Effector memory CD4-positive, alpha-beta T cell (primary cell): ENCODE results near the gene INPP5K.
"Not testable (repeated sequence)": the region's sequence is repeated elsewhere in the genome, so short reads cannot be mapped to it uniquely, and the experiment has no call there.

ENCODE experiments used
- DNase-seq, 3 donors: peaks; one replicate each; pipeline ENCODE4 v3.0.0-alpha.2; 2020
- H3K27ac ChIP-seq: 2 replicates; pipeline ENCODE4 v1.7.0; 2013; ENCODE audit warnings: mild to moderate bottlenecking, low read length, moderate library complexity; ENCODE audit not compliant: insufficient read depth, poor library complexity, severe bottlenecking
- H3K27me3 ChIP-seq: replicated peaks from 2 replicates; pipeline ENCODE4 v1.7.0; 2013; ENCODE audit warnings: mild to moderate bottlenecking, low read length; ENCODE audit not compliant: insufficient read depth, control insufficient read depth, poor library complexity, severe bottlenecking
- H3K36me3 ChIP-seq: 2 replicates; pipeline ENCODE4 v1.7.0; 2013; ENCODE audit warnings: mild to moderate bottlenecking, low read length, moderate library complexity; ENCODE audit not compliant: control insufficient read depth, insufficient read depth
- H3K4me1 ChIP-seq: 2 replicates; pipeline ENCODE4 v1.7.0; 2013; ENCODE audit warnings: low read length, mild to moderate bottlenecking; ENCODE audit not compliant: control insufficient read depth, insufficient read depth, poor library complexity, severe bottlenecking
- H3K4me3 ChIP-seq: 2 replicates; pipeline ENCODE4 v1.7.0; 2013; ENCODE audit warnings: low read length, low read depth, mild to moderate bottlenecking; ENCODE audit not compliant: insufficient read depth, poor library complexity, severe bottlenecking
- H3K9me3 ChIP-seq: 2 replicates; pipeline ENCODE4 v1.7.0; 2013; ENCODE audit warnings: mild to moderate bottlenecking, low read length, moderate library complexity; ENCODE audit not compliant: control insufficient read depth

The INPP5K gene

DNA sequence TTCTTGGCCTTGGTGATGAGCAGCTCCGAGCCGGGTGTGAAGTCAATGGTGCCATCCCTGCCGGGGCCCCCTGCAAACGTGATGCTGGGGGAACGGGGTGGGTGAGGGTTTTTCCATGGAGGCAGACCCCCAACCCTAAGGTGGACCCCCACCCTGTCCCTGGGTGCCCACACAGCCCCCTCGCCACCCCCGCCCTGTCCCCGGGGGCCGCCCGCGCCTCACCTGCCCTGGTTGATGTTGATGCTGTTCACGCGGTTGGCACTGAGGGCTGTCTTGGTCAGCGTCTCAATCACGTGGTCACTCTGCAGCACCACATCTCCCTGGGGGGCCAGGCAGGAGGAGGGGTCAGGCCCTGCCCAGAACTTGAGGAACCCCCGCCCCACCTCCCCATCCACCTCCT, 49.2 kb downstream of the INPP5K start:
- H3K4me1 ChIP-seq, result peaks cover 13% of the 10 kb centered on the region
- no peak overlapping the region for H3K27ac ChIP-seq
- H3K36me3 ChIP-seq, result peaks cover 24% of the 10 kb centered on the region
- no peaks in the 10 kb centered on the region for H3K9me3 ChIP-seq
- DNase-seq, result no peak
- no peaks in the 10 kb centered on the region for H3K27me3 ChIP-seq
- no peak overlapping the region for H3K4me3 ChIP-seq

DNA sequence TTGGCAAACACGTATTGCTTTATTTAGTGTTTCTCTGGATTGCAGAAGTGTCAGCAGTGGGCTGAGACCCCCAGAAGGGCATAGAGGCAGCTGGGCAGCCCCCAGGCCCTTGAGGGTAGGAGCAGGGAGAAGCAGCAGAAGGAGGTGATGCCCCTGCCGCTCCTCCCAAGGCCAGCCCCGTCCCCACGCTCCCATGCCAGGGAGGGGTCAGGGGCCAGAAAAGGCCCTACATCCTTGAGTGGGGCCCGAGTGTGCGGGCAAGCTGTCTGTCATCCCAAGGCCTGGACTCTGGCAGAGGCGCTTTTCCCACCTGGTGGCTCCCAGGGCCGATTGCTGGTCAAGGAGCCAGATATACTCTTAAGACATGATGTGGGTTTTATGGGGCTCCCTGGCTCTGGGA, 52.2 kb downstream of the INPP5K start:
- peaks cover 17% of the 10 kb centered on the region for H3K4me1 ChIP-seq
- H3K27me3 ChIP-seq, result no peaks in the 10 kb centered on the region
- peaks cover 19% of the 10 kb centered on the region for H3K36me3 ChIP-seq
- no peaks in the 10 kb centered on the region for H3K9me3 ChIP-seq
- DNase-seq, result no peak
- no peak overlapping the region for H3K4me3 ChIP-seq
- H3K27ac ChIP-seq, result no peak overlapping the region

DNA sequence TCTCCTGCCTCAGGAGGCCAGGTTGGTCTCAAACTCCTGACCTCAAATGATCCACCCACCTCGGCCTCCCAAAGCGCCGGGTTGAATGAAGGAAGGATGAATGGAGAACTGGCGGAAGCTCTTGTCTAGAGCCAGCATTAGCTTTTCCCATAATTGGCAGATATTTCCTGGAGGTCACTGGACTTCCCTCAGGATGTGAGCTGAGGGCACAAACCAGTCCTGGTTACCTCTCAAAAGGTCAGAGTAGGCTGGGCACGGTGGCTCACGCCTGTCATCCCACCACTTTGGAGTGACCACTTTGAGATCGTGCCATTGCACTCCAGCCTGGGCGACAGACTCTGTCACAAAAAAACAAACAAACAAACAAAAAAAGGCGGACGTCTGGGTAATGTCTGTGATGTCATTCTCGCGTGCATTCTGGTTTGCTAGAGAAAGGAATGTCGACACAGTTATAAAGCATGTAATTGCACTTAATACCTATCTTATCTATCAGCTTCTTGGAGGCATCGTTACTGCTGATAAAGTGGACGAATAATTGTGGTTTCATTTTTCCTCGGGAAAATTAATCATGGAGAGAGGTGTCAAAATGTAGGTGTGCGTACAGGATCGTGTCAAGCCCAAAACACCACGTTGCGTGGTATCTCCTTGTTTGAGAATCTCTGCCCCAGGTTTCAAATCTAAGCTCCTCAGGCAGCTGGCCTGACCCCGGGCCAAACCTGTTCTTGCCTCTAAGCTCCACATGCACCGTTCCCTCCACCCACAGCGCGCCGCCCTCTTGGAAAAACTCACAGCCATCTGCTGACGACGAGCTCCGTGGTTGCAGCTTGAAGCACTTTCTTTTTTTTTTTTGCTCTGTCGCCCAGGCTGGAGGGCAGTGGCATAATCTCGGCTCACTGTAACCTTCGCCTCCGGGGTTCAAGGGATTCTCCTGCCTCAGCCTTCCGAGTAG, 54.0 kb downstream of the INPP5K start:
- no peak overlapping the region for H3K27ac ChIP-seq
- H3K27me3 ChIP-seq, result no peaks in the 10 kb centered on the region
- peaks cover 17% of the 10 kb centered on the region for H3K4me1 ChIP-seq
- no peak for DNase-seq
- peaks cover 5% of the 10 kb centered on the region for H3K36me3 ChIP-seq
- no peak overlapping the region for H3K4me3 ChIP-seq
- no peaks in the 10 kb centered on the region for H3K9me3 ChIP-seq

DNA sequence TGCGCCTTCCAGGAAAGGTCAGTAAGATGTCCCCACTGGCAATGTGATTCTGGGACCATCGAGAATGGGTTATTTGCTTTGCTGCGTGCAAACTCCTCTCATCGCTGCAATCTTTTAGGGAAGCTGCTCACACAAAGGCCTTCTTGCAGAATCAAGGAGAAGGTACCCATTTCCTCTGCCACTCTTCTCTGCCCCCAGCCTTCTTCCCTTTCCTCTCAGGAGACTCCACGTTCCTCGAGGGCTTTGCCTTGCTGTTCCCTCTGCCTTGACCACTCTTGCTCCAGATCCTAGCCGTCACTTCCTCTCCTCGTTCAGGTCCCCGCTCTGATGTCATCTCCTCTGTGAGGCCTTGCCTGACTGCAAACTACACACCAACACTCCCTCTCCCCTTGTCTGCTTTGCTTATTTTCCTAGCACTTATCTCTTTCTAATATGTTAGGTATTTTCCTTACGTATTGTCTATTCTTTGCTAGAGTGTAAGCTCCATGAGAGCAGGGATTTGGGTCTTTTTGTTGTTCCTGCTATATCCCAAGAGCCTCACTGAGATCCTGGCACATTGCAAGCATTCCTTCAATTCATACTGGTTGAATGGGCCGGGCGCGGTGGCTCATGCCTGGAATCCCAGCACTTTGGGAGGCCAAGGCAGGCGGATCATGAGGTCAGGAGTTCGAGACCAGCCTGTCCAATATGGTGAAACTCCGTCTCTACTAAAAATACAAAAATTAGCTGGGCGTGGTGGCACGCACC, 55.0 kb downstream of the INPP5K start:
- Histone ChIP-seq H3K4me1 (peaks cover 22% of the 10 kb centered on the region), H3K27me3 (no peaks in the 10 kb centered on the region), H3K4me3 (no peak overlapping the region), H3K9me3 (no peaks in the 10 kb centered on the region), H3K27ac (no peak overlapping the region), H3K36me3 (no peaks in the 10 kb centered on the region)
- DNase-seq, result no peak

DNA sequence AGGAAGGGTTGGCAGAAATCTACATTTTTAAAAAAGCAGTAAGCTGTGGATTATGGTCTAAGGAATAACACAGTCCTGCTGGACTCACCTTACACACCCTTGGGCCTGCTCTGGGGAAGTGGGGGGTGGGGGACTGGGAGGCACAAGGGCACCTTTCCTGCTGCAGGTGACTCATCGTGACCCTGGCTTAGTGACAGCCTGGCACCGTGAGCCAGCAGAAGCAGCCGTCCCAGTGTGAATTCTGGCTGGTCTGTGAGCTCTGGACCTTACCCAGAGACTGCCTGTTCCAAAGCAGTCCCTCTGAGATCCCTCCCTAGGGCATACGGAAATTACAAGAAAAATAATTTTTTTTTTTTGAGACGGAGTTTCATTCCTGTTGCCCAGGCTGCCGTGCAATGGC, 56.2 kb downstream of the INPP5K start:
- Histone ChIP-seq H3K27me3 (no peaks in the 10 kb centered on the region), H3K27ac (no peak overlapping the region), H3K4me1 (peaks cover 22% of the 10 kb centered on the region), H3K4me3 (no peak overlapping the region), H3K36me3 (no peaks in the 10 kb centered on the region), H3K9me3 (no peaks in the 10 kb centered on the region)
- no peak for DNase-seq

DNA sequence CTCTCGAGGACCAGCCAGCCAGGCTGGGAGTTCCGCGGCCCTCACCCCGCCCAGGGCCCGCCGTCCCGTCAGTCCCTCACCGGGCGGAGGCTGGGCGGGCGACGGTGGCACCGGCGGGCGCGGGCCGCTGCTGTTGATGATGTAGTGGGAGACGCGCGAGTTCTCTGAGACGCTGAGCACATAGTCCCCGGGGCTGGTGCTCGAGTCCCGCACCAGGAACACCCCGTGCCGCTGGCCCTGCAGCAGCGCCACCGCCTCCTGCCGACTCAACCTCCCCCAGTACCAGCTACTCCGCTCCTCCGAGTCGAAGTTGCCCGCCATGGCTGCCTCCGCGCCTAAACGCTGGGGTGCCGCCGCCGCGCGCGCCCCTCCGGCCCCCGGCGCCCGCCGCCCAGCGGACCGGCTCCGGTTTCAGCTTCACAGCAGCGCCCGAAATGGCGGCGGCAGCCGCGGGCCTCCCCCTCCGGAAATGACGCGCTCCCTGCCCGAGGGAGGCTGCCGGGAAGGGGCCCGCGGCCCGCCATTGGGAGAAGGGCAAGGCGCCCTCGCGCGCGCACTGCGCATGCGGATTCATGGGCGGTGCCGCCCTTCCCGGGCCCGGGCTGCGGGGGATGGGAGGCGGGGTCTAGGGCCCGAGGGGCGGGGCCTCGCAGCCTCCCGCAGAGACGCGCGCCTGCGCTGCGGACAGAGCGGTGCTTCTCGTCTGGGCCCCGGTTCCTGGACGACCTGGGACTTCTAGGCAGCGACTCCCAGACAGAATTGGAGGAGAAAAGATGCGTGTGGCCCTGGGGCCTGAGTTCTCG, 60.4 kb downstream of the INPP5K start, which contains the start of gene CRK:
CRK (minus strand) TSS at position 436 of the 803 bp plus-strand sequence; CDS start at position 321, 115 bp downstream.
- H3K27me3 ChIP-seq, result no peaks in the 10 kb centered on the region
- H3K27ac ChIP-seq, result peak within 1 kb of the TSS; percentile 96
- no peaks in the 10 kb centered on the region for H3K9me3 ChIP-seq
- H3K36me3 ChIP-seq, result no peaks in the 10 kb centered on the region
- peak; percentile 97 to 99 (median 98) for DNase-seq
- H3K4me3 ChIP-seq, result peak within 1 kb of the TSS; percentile 98
- H3K4me1 ChIP-seq, result peaks cover 16% of the 10 kb centered on the region

DNA sequence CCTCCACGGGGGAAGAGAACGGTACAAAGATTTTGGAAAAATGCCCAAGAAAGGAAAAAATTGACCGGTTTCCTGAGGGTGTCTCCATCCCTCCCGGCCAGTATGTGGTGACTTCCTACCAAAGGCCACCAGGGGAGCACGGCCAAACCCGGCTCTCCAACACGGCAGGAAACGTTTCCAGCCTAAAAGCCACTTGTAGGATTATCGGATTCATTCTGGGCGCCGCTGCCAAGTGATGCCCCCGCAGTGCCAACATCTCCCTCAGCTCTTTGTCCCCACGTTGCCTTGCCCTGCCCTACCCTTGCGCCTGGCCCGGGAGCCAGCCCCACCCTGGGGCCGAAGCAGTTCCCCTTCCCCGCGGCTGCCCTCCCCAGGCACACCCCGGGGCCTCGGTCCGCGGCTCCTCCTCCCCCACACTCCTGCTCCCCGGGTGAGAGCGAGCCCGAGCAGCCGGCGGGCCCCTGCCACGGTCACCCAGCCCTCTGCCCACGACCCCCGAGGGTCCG, 61.1 kb downstream of the INPP5K start:
- no peaks in the 10 kb centered on the region for H3K27me3 ChIP-seq
- peak in 1 of 3 donors; percentile 23 for DNase-seq
- H3K27ac ChIP-seq, result peak overlapping the region; percentile 96
- H3K4me1 ChIP-seq, result peaks cover 16% of the 10 kb centered on the region
- H3K4me3 ChIP-seq, result peak overlapping the region; percentile 98
- H3K9me3 ChIP-seq, result no peaks in the 10 kb centered on the region
- H3K36me3 ChIP-seq, result no peaks in the 10 kb centered on the region

DNA sequence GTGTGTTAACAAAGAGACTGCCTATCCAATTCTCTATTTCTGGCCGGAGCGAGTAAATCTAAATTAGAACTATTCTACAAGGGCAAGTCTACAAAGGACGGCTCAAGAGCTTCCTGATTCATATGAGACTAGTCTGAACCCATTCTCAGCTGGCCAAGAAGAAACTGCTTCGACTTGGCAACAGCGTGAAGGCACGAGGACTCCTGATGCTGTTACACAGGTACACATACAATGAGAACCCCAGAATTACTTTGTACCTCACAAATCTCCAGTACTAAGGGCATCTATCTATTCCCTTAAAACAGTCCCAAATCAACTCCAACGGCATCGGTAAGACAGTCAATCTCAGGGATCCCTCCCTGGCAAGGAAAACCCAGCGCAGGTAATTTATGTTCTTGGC, 61.9 kb downstream of the INPP5K start:
- Histone ChIP-seq H3K4me3 (peak overlapping the region; percentile 98), H3K36me3 (no peaks in the 10 kb centered on the region), H3K27me3 (no peaks in the 10 kb centered on the region), H3K4me1 (peaks cover 16% of the 10 kb centered on the region), H3K27ac (no peak overlapping the region), H3K9me3 (no peaks in the 10 kb centered on the region)
- no peak for DNase-seq

DNA sequence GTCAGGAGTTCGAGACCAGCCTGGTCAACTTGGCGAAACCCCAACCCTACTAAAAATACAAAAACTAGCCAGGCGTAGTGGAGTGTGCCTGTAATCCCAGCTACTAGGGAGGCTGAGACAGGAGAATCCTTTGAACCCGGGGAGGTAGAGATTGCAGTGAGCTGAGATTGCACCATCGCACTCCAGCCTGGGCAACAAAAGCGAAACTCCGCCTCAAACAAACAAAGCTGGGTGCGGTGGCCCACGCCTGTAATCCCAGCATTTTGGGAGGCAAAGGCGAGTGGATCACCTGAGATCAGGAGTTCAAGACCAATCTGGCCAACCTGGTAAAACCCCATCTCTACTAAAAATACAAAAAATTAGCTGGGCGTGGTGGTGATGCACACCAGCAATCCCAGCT, 62.7 kb downstream of the INPP5K start:
- not testable (repeated sequence) for H3K9me3 ChIP-seq, H3K27ac ChIP-seq, H3K27me3 ChIP-seq, H3K4me3 ChIP-seq, DNase-seq, H3K36me3 ChIP-seq
- H3K4me1 ChIP-seq, result peaks cover 16% of the 10 kb centered on the region
